ENCODE measurements around the gene EFHB.

DNA sequence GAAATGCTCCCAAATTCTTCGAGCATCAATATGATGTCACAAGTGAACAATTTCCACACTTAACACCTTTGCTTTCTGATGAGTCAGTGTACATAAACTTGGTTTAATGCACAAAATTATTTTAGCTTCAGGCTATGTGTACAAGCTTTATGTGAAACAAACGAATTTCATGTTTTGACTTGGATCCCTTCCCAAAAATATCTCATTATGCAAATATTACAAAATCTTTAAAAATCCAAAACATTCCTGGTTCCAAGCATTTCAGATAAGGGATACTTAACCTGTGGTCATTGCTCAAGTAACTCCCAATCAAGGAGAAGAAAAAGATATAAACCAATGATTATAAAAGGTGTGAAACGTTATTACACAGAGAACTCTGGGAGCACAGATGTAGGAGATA, 38.0 kb upstream of the EFHB start:
- TF ChIP-seq CTCF (IDR thresholded peaks at IDR 0.05; ENCODE audit: insufficient read depth, low read depth, low read length) (no peak), EZH2 (IDR thresholded peaks at IDR 0.05; ENCODE audit: insufficient read depth, low read length) (no peak)
